Astrocyte (in vitro differentiated cells and primary cell): ENCODE measurements around the gene PDE3B.

Source experiments
- CTCF ChIP-seq: IDR thresholded peaks from 2 replicates; pipeline ENCODE4 v1.5.1; 2011; ENCODE audit warnings: low read depth, mild to moderate bottlenecking, inconsistent platforms, low read length, moderate library complexity; ENCODE audit not compliant: insufficient read depth
- EZH2 ChIP-seq: IDR thresholded peaks from 2 replicates; pipeline ENCODE4 v1.6.1; 2012; ENCODE audit warnings: mild to moderate bottlenecking, low read length, inconsistent platforms; ENCODE audit not compliant: insufficient read depth

- TF ChIP-seq CTCF: no peak
- TF ChIP-seq EZH2: no peak
These were observed 33.5 kb downstream of the PDE3B start for GRCh38 chr11:14677146-14677545.
